Measurements from ENCODE around the gene PLCH2.
A peak's percentile ranks its signal among the peaks of the same experiment; 100 is the strongest.

PLCH2 gene

GRCh38 chr1:2441746-2442145 is 34.3 kb upstream of the PLCH2 start:
- 0 out of 2 replicates have a peak, but pooled peaks cover 1% of the 10 kb centered on the region for H3K4me1 ChIP-seq (ENCODE audit: control insufficient read depth, insufficient read depth, low read length)
- peaks cover 40% of the 10 kb centered on the region for H3K27me3 ChIP-seq (ENCODE audit: control insufficient read depth, insufficient read depth, low read length)

DNA sequence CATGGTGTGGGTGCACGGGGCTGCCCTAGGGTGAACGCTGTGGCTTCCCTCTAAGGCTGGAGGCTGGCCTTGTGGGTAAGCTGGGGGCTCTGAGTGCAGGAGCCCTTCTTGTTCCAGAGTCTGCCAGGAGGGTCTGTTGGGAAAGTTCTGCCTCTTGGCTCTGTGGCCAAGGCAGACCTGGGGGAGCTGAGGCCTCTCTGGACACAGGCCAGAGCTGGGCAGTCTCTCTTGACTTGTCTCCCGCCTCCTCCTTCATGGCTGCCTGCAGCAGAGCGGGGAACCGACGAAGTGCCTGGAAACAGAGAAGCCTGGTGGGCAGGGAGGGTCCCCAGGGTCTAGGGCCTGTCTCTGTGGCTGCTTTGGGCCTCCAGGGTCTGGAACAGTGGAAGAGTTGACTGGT is 33.4 kb upstream of the PLCH2 start:
- Histone ChIP-seq H3K27ac (ENCODE audit: low read depth, low read length) (no peak overlapping the region), H3K9ac (ENCODE audit: low read depth, low read length) (no peak overlapping the region), H3K27me3 (ENCODE audit: control insufficient read depth, insufficient read depth, low read length) (peaks cover 40% of the 10 kb centered on the region), H3K36me3 (ENCODE audit: control insufficient read depth, insufficient read depth, low read length) (no peaks in the 10 kb centered on the region), H3K4me3 (ENCODE audit: low read depth, low read length) (no peak overlapping the region), H3K4me1 (ENCODE audit: control insufficient read depth, insufficient read depth, low read length) (peaks cover 11% of the 10 kb centered on the region; the same call in 1 of the 2 replicates), H3K9me3 (ENCODE audit: control insufficient read depth, insufficient read depth, low read length) (no peaks in the 10 kb centered on the region)

More at GRCh38 chr1:2441746-2442145, 34.3 kb upstream of the PLCH2 start:
- H3K27ac ChIP-seq (ENCODE audit: low read depth, low read length), result no peak overlapping the region
- H3K9ac ChIP-seq (ENCODE audit: low read depth, low read length), result no peak overlapping the region
- H3K9me3 ChIP-seq (ENCODE audit: control insufficient read depth, insufficient read depth, low read length), result no peaks in the 10 kb centered on the region
- H3K4me3 ChIP-seq (ENCODE audit: low read depth, low read length), result no peak overlapping the region
- no peaks in the 10 kb centered on the region for H3K36me3 ChIP-seq (ENCODE audit: control insufficient read depth, insufficient read depth, low read length)

- Histone ChIP-seq H3K36me3 (ENCODE audit: control insufficient read depth, insufficient read depth, low read length) (no peaks in the 10 kb centered on the region), H3K4me1 (ENCODE audit: control insufficient read depth, insufficient read depth, low read length) (peaks cover 19% of the 10 kb centered on the region; the same call in 1 of the 2 replicates), H3K4me3 (ENCODE audit: low read depth, low read length) (peak overlapping the region; percentile 37; the same call in 1 of the 2 replicates), H3K9me3 (ENCODE audit: control insufficient read depth, insufficient read depth, low read length) (no peaks in the 10 kb centered on the region), H3K27me3 (ENCODE audit: control insufficient read depth, insufficient read depth, low read length) (peaks cover 40% of the 10 kb centered on the region), H3K9ac (ENCODE audit: low read depth, low read length) (no peak overlapping the region), H3K27ac (ENCODE audit: low read depth, low read length) (no peak overlapping the region)
Measured at GRCh38 chr1:2443277-2444137, 32.6 kb upstream of the PLCH2 start.

GRCh38 chr1:2444138-2444591 is 31.9 kb upstream of the PLCH2 start:
- H3K4me3 ChIP-seq (ENCODE audit: low read depth, low read length), result no peak overlapping the region
- no peak overlapping the region for H3K9ac ChIP-seq (ENCODE audit: low read depth, low read length)
- peaks cover 40% of the 10 kb centered on the region for H3K27me3 ChIP-seq (ENCODE audit: control insufficient read depth, insufficient read depth, low read length)
- no peaks in the 10 kb centered on the region for H3K9me3 ChIP-seq (ENCODE audit: control insufficient read depth, insufficient read depth, low read length)
- H3K36me3 ChIP-seq (ENCODE audit: control insufficient read depth, insufficient read depth, low read length), result no peaks in the 10 kb centered on the region
- H3K4me1 ChIP-seq (ENCODE audit: control insufficient read depth, insufficient read depth, low read length), result peaks cover 19% of the 10 kb centered on the region; the same call in 1 of the 2 replicates
- no peak overlapping the region for H3K27ac ChIP-seq (ENCODE audit: low read depth, low read length)

DNA sequence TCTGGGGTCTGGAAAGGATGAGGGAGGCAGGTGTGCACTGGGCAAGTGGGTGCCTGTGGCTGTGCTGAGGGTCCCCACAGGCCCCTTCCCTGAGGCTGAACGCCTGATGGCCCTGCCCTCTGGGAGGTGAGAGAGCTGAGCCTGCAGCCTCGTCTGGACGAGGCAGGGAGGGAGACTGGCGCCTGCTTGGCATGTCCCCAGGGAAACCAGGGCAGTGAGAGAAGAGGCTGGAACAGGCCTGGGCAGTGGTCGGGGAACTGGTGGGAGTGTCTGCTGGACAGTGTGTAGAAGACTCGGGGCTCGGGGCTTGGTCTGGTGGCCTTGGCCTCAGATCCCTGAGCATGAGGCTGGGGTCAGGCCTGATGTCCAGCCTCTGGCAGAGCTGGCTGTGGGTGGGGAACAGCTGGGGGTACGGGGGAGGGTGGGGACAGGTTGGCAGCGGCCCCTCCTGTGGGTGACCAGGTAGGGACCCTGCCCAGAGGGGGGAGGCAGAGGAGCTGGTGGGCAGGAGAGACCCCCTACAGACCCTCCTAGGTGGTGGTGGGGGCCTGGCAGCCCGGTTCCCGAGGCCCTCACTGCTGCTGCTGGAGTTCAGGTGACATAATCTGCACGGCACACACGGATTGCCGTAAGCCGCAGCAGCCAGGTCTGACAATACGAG is 30.8 kb upstream of the PLCH2 start:
- H3K36me3 ChIP-seq (ENCODE audit: control insufficient read depth, insufficient read depth, low read length), result no peaks in the 10 kb centered on the region
- H3K4me3 ChIP-seq (ENCODE audit: low read depth, low read length), result no peak overlapping the region
- H3K27ac ChIP-seq (ENCODE audit: low read depth, low read length), result no peak overlapping the region
- H3K4me1 ChIP-seq (ENCODE audit: control insufficient read depth, insufficient read depth, low read length), result peaks cover 19% of the 10 kb centered on the region; the same call in 1 of the 2 replicates
- H3K27me3 ChIP-seq (ENCODE audit: control insufficient read depth, insufficient read depth, low read length), result peaks cover 40% of the 10 kb centered on the region
- H3K9ac ChIP-seq (ENCODE audit: low read depth, low read length), result no peak overlapping the region
- H3K9me3 ChIP-seq (ENCODE audit: control insufficient read depth, insufficient read depth, low read length), result no peaks in the 10 kb centered on the region

DNA sequence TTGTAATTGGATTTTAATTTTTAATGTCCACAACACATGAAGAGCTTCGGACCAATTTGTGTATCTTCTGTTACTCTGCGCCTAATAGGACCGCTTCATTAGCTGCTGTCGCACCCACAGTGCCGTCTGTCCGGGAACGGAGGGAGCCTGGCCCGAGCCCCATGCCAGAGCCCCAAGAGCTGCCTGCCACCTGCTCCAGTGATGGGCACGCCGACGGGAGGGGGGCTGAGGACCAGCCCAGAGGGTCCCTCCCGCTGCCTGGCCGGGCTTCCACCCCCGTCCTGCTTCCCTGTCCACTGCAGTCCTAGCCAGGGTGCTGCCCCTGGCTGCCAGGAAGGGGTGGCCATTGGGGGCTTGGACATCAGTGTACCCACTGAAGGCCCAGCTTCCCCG is 30.3 kb upstream of the PLCH2 start:
- H3K9me3 ChIP-seq (ENCODE audit: control insufficient read depth, insufficient read depth, low read length), result no peaks in the 10 kb centered on the region
- peaks cover 40% of the 10 kb centered on the region for H3K27me3 ChIP-seq (ENCODE audit: control insufficient read depth, insufficient read depth, low read length)
- no peak overlapping the region for H3K9ac ChIP-seq (ENCODE audit: low read depth, low read length)
- peaks cover 19% of the 10 kb centered on the region; the same call in 1 of the 2 replicates for H3K4me1 ChIP-seq (ENCODE audit: control insufficient read depth, insufficient read depth, low read length)
- H3K36me3 ChIP-seq (ENCODE audit: control insufficient read depth, insufficient read depth, low read length), result no peaks in the 10 kb centered on the region
- H3K4me3 ChIP-seq (ENCODE audit: low read depth, low read length), result no peak overlapping the region
- H3K27ac ChIP-seq (ENCODE audit: low read depth, low read length), result no peak overlapping the region

DNA sequence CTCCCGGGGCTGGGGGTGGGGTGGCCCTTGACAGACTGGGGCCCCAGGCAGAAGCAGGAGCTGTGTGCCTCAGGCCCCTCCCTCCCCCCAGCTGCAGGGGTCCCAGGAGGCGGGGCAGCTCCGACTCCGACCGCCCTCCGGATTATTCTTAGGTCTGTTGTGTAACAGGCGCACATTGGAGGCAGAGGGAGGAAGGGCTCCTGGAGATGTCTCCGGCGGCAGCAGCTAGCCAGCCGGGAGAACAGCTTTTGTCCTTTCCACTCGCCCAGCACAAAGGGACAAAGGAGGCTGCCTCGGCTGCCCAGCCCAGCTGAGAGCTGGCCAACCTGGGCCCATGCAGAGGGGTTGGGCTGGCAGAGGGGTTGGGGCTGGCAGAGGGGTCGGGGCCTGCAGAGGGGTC is 29.7 kb upstream of the PLCH2 start:
- Histone ChIP-seq H3K9ac (ENCODE audit: low read depth, low read length) (no peak overlapping the region), H3K27ac (ENCODE audit: low read depth, low read length) (no peak overlapping the region)

GRCh38 chr1:2446861-2447260 is 29.2 kb upstream of the PLCH2 start:
- no peak overlapping the region for H3K27ac ChIP-seq (ENCODE audit: low read depth, low read length)
- no peak overlapping the region for H3K9ac ChIP-seq (ENCODE audit: low read depth, low read length)
- peaks cover 34% of the 10 kb centered on the region for H3K27me3 ChIP-seq (ENCODE audit: control insufficient read depth, insufficient read depth, low read length)
- peaks cover 19% of the 10 kb centered on the region; the same call in 1 of the 2 replicates for H3K4me1 ChIP-seq (ENCODE audit: control insufficient read depth, insufficient read depth, low read length)
- H3K4me3 ChIP-seq (ENCODE audit: low read depth, low read length), result no peak overlapping the region
- H3K9me3 ChIP-seq (ENCODE audit: control insufficient read depth, insufficient read depth, low read length), result no peaks in the 10 kb centered on the region
- no peaks in the 10 kb centered on the region for H3K36me3 ChIP-seq (ENCODE audit: control insufficient read depth, insufficient read depth, low read length)

More for the DNA sequence above, 29.7 kb upstream of the PLCH2 start:
- Histone ChIP-seq H3K9me3 (ENCODE audit: control insufficient read depth, insufficient read depth, low read length) (no peaks in the 10 kb centered on the region), H3K27me3 (ENCODE audit: control insufficient read depth, insufficient read depth, low read length) (peaks cover 39% of the 10 kb centered on the region), H3K4me1 (ENCODE audit: control insufficient read depth, insufficient read depth, low read length) (peaks cover 19% of the 10 kb centered on the region; the same call in 1 of the 2 replicates), H3K36me3 (ENCODE audit: control insufficient read depth, insufficient read depth, low read length) (no peaks in the 10 kb centered on the region), H3K4me3 (ENCODE audit: low read depth, low read length) (no peak overlapping the region)

GRCh38 chr1:2447276-2448097 is 28.6 kb upstream of the PLCH2 start:
- Histone ChIP-seq H3K4me3 (ENCODE audit: low read depth, low read length) (no peak overlapping the region), H3K9ac (ENCODE audit: low read depth, low read length) (no peak overlapping the region), H3K27ac (ENCODE audit: low read depth, low read length) (no peak overlapping the region), H3K9me3 (ENCODE audit: control insufficient read depth, insufficient read depth, low read length) (no peaks in the 10 kb centered on the region), H3K27me3 (ENCODE audit: control insufficient read depth, insufficient read depth, low read length) (peaks cover 28% of the 10 kb centered on the region), H3K4me1 (ENCODE audit: control insufficient read depth, insufficient read depth, low read length) (peaks cover 19% of the 10 kb centered on the region; the same call in 1 of the 2 replicates), H3K36me3 (ENCODE audit: control insufficient read depth, insufficient read depth, low read length) (no peaks in the 10 kb centered on the region)

GRCh38 chr1:2448098-2448445 is 28.0 kb upstream of the PLCH2 start:
- no peak overlapping the region for H3K9ac ChIP-seq (ENCODE audit: low read depth, low read length)
- no peaks in the 10 kb centered on the region for H3K36me3 ChIP-seq (ENCODE audit: control insufficient read depth, insufficient read depth, low read length)
- H3K27me3 ChIP-seq (ENCODE audit: control insufficient read depth, insufficient read depth, low read length), result peaks cover 22% of the 10 kb centered on the region
- H3K4me3 ChIP-seq (ENCODE audit: low read depth, low read length), result no peak overlapping the region
- H3K4me1 ChIP-seq (ENCODE audit: control insufficient read depth, insufficient read depth, low read length), result peaks cover 19% of the 10 kb centered on the region; the same call in 1 of the 2 replicates
- no peak overlapping the region for H3K27ac ChIP-seq (ENCODE audit: low read depth, low read length)
- no peaks in the 10 kb centered on the region for H3K9me3 ChIP-seq (ENCODE audit: control insufficient read depth, insufficient read depth, low read length)
